GM03348 (cell line): ENCODE data around the gene CES1.
"Not testable (repeated sequence)": the region's sequence is repeated elsewhere in the genome, so short reads cannot be mapped to it uniquely, and the experiment has no call there.

ENCODE experiments used
- DNase-seq: peaks from one replicate; pipeline ENCODE4 v3.0.0; 2012; ENCODE audit warnings: low spot score

The CES1 gene

GRCh38 chr16:55791512-55791911 is 41.4 kb downstream of the CES1 start:
- DNase-seq: not testable (repeated sequence)

- DNase-seq: not testable (repeated sequence)
These were observed 42.7 kb downstream of the CES1 start for GRCh38 chr16:55790240-55790639.

GRCh38 chr16:55782793-55783091 is 50.2 kb downstream of the CES1 start:
- DNase-seq: not testable (repeated sequence)

GRCh38 chr16:55782091-55782792 is 50.7 kb downstream of the CES1 start:
- DNase-seq: not testable (repeated sequence)

- DNase-seq: not testable (repeated sequence)
These were observed 51.4 kb downstream of the CES1 start for GRCh38 chr16:55781456-55781855.

GRCh38 chr16:55780095-55780407 is 52.8 kb downstream of the CES1 start:
- not testable (repeated sequence) for DNase-seq

GRCh38 chr16:55779402-55780094 is 53.3 kb downstream of the CES1 start:
- DNase-seq: no peak

- DNase-seq: no peak
These were observed 54.1 kb downstream of the CES1 start for GRCh38 chr16:55778757-55779156.

GRCh38 chr16:55775857-55776256 is 57.0 kb downstream of the CES1 start:
- DNase-seq: no peak

GRCh38 chr16:55773859-55774549 is 58.9 kb downstream of the CES1 start:
- no peak for DNase-seq

GRCh38 chr16:55765161-55765560 is 67.7 kb downstream of the CES1 start:
- DNase-seq: no peak

GRCh38 chr16:55760310-55761001 is 72.4 kb downstream of the CES1 start:
- DNase-seq: no peak

GRCh38 chr16:55759965-55760309 is 73.0 kb downstream of the CES1 start:
- DNase-seq: not testable (repeated sequence)

GRCh38 chr16:55757595-55758527 is 75.0 kb downstream of the CES1 start:
- DNase-seq: not testable (repeated sequence)

- no peak for DNase-seq
These were observed 75.9 kb downstream of the CES1 start for GRCh38 chr16:55756963-55757362.

GRCh38 chr16:55754056-55754455 is 78.8 kb downstream of the CES1 start:
- DNase-seq: no peak

GRCh38 chr16:55753145-55753631 is 79.7 kb downstream of the CES1 start:
- not testable (repeated sequence) for DNase-seq
